HL-60 (cell line): ENCODE data around the gene MRPS21.

ENCODE experiments used
- DNase-seq, 2 experiments: peaks; one replicate each; pipeline ENCODE4 v3.0.0-alpha.2; 2010 to 2020; ENCODE audit warnings: low read depth in 1 of 2, low spot score in 1 of 2
- H3K27ac ChIP-seq: fragments of 250-450 bp; sonication (Bioruptor Pico); replicated peaks from 2 replicates; pipeline ENCODE4 v1.5.1; 2020; ENCODE audit warnings: mild to moderate bottlenecking, moderate library complexity
- H3K27me3 ChIP-seq: fragments of 250-450 bp; sonication (Bioruptor Pico); 2 replicates; pipeline ENCODE4 v1.5.1; 2021; ENCODE audit warnings: mild to moderate bottlenecking, moderate library complexity; ENCODE audit not compliant: insufficient read depth, poor library complexity, severe bottlenecking
- H3K4me3 ChIP-seq: replicated peaks from 2 replicates; pipeline ENCODE4 v1.5.1; 2011; ENCODE audit warnings: mild to moderate bottlenecking, control low read depth, low read length; ENCODE audit not compliant: insufficient read depth
- GABPA ChIP-seq: IDR thresholded peaks from 2 replicates; pipeline ENCODE4 v1.6.1; 2012; ENCODE audit warnings: low read depth
- POLR2AphosphoS5 ChIP-seq: IDR thresholded peaks from 2 replicates; pipeline ENCODE4 v1.6.1; 2012; ENCODE audit warnings: low read depth
- SPI1 ChIP-seq: IDR thresholded peaks from 2 replicates; pipeline ENCODE4 v1.6.1; 2012; ENCODE audit warnings: low read depth, mild to moderate bottlenecking, borderline replicate concordance
- TF ChIP-seq, protein P1 (sequence below): IDR thresholded peaks from 2 replicates; pipeline ENCODE4 v1.6.1; 2012; ENCODE audit warnings: low read depth; ENCODE audit not compliant: insufficient replicate concordance
- TF ChIP-seq, protein P2 (sequence below): IDR thresholded peaks from one replicate; pipeline ENCODE4 v1.5.1; 2011; ENCODE audit warnings: low read length, control low read depth, inconsistent platforms; ENCODE audit not compliant: insufficient read depth

Gene MRPS21

DNA sequence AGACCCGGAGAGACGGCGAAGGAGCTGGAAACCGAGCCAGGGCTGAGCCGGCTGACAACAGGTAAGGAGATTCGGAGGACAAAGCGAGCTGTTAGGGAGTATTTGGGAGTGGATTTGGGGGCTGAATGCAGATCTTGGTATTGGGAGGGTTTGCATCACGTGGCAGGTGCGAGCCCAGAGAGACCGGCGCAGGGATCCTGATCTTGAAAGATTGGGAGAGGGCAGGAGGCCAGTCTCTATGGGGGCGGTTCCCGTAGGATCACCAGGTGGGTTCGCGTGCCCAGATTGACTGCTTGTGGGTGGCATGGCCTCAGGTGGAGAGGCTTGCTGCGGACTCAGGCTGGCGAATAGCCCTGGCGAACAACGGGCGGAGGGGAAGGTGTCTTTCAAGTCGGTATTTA is 11.1 kb upstream of the MRPS21 start:
- no peak overlapping the region for H3K27ac ChIP-seq

DNA sequence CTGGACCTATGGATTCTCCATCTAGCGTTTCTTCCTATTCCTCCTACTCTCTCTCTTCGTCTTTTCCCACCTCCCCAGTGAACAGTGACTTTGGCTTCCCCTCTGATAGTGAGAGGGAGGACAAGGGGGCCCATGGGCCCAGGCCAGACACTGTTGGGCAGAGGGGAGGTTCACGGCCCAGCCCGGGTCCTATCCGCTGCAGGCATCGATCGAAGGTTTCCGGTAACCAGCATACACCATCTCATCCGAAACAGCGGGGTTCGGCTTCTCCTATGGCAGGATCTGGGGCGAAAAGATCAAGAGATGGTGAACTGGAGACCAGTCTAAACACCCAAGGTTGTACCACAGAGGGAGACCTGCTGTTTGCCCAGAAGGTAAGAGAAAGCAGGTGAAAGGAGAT is 10.4 kb upstream of the MRPS21 start:
- TF ChIP-seq, protein P1, sequence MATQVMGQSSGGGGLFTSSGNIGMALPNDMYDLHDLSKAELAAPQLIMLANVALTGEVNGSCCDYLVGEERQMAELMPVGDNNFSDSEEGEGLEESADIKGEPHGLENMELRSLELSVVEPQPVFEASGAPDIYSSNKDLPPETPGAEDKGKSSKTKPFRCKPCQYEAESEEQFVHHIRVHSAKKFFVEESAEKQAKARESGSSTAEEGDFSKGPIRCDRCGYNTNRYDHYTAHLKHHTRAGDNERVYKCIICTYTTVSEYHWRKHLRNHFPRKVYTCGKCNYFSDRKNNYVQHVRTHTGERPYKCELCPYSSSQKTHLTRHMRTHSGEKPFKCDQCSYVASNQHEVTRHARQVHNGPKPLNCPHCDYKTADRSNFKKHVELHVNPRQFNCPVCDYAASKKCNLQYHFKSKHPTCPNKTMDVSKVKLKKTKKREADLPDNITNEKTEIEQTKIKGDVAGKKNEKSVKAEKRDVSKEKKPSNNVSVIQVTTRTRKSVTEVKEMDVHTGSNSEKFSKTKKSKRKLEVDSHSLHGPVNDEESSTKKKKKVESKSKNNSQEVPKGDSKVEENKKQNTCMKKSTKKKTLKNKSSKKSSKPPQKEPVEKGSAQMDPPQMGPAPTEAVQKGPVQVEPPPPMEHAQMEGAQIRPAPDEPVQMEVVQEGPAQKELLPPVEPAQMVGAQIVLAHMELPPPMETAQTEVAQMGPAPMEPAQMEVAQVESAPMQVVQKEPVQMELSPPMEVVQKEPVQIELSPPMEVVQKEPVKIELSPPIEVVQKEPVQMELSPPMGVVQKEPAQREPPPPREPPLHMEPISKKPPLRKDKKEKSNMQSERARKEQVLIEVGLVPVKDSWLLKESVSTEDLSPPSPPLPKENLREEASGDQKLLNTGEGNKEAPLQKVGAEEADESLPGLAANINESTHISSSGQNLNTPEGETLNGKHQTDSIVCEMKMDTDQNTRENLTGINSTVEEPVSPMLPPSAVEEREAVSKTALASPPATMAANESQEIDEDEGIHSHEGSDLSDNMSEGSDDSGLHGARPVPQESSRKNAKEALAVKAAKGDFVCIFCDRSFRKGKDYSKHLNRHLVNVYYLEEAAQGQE: no peak
- TF ChIP-seq, protein P2, sequence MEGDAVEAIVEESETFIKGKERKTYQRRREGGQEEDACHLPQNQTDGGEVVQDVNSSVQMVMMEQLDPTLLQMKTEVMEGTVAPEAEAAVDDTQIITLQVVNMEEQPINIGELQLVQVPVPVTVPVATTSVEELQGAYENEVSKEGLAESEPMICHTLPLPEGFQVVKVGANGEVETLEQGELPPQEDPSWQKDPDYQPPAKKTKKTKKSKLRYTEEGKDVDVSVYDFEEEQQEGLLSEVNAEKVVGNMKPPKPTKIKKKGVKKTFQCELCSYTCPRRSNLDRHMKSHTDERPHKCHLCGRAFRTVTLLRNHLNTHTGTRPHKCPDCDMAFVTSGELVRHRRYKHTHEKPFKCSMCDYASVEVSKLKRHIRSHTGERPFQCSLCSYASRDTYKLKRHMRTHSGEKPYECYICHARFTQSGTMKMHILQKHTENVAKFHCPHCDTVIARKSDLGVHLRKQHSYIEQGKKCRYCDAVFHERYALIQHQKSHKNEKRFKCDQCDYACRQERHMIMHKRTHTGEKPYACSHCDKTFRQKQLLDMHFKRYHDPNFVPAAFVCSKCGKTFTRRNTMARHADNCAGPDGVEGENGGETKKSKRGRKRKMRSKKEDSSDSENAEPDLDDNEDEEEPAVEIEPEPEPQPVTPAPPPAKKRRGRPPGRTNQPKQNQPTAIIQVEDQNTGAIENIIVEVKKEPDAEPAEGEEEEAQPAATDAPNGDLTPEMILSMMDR: no peak
- TF ChIP-seq GABPA (no peak), SPI1 (no peak), POLR2AphosphoS5 (no peak)
- peaks cover 2% of the 10 kb centered on the region for H3K27me3 ChIP-seq
- H3K27ac ChIP-seq: no peak overlapping the region
- no peak for DNase-seq
- H3K4me3 ChIP-seq: no peak overlapping the region

More for the DNA sequence above, 11.1 kb upstream of the MRPS21 start:
- DNase-seq: no peak
- TF ChIP-seq, protein P1: no peak
- TF ChIP-seq GABPA (no peak), POLR2AphosphoS5 (no peak), SPI1 (no peak)
- TF ChIP-seq, protein P2: no peak
- Histone ChIP-seq H3K4me3 (no peak overlapping the region), H3K27me3 (peaks cover 2% of the 10 kb centered on the region)

DNA sequence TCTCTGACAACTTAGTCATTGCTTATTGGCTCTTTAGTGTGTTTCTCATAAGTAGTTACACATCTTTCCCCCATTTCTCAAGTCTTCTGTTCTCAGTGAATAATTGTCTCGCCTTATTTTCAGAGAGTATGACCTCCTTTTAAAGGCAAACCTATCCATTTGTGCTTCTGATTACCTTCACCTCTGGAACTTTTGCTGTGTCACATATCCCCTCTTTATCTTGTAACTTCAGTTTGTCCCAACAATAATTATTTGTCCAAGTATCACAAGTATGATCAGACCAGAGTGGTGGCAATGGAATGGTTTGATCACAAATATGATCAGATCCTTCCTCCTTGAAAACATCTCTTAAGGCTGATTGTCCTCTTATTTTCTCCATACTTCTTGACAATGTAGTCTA is 5.3 kb upstream of the MRPS21 start:
- no peak for DNase-seq
- H3K27me3 ChIP-seq: no peaks in the 10 kb centered on the region
- no peak overlapping the region for H3K4me3 ChIP-seq
- TF ChIP-seq SPI1: no peak
- TF ChIP-seq, protein P1: no peak
- TF ChIP-seq GABPA: no peak
- TF ChIP-seq POLR2AphosphoS5: no peak
- TF ChIP-seq, protein P2: no peak
- H3K27ac ChIP-seq: no peak overlapping the region
